CD4-positive, alpha-beta T cell treated with Interleukin-2 at 100 ng/mL for 4 hours (primary cell): Measurements from ENCODE around the gene ZBTB25.

ENCODE experiments used
- DNase-seq: peaks from one replicate; pipeline ENCODE4 v3.0.0-alpha.2; 2020; ENCODE audit warnings: low spot score

Gene ZBTB25

GRCh38 chr14:64475585-64476273 is 27.9 kb downstream of the ZBTB25 start:
- no peak for DNase-seq

- DNase-seq, result no peak
These were observed 28.9 kb downstream of the ZBTB25 start for GRCh38 chr14:64474698-64475097.

DNA sequence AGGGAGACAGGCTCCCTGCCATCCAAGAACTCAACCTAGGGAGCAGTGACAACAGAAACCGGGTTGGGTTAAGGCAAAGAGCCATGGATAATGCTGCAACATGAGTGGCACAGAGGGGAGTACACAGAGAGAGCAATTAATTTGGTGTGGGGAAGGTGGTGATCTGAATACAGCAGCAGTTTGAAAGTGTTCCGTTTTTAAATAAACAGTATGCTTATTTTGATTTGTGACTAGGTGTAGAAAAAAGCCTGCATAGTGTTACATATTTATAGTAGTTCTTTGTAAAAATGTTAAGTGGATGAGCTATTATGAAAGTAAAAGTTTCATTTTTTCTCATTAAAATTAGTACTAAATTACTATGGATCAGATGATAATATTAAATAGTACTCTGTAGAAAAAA is 29.6 kb downstream of the ZBTB25 start:
- DNase-seq, result no peak

DNA sequence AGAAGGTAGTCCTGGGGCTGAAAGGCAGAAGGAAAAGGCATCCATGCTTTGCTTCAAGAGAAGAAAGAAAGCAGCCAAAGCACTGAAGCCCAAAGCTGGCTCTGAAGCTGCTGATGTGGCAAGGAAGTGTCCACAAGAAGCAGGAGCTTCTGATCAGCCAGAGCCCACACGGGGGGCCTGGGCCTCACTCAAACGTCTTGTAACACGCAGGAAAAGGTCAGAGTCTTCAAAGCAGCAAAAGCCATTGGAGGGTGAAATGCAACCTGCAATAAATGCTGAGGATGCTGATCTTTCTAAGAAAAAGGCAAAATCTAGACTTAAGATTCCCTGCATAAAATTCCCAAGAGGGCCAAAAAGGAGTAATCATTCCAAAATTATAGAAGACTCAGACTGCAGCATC is 35.2 kb downstream of the ZBTB25 start:
- no peak for DNase-seq

GRCh38 chr14:64467566-64467965 is 36.1 kb downstream of the ZBTB25 start:
- DNase-seq, result no peak

DNA sequence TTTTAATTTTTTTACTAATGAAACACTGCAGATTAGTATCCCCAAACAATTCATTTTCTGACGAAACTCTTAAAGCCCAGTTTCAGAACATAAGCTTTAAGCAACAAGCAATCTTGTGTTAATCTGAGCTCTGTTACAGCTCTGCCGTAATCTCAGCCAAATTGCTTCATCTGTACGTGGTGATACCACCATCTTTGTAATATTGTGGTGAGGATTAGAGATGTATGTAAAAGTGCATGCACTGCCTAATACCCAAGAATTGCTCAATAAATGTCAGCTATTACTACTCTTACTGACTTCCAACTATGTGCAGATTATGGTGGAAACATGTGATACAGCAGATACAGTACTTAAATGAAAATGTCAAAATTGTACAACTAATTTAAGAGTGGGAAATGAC is 36.5 kb downstream of the ZBTB25 start:
- no peak for DNase-seq

DNA sequence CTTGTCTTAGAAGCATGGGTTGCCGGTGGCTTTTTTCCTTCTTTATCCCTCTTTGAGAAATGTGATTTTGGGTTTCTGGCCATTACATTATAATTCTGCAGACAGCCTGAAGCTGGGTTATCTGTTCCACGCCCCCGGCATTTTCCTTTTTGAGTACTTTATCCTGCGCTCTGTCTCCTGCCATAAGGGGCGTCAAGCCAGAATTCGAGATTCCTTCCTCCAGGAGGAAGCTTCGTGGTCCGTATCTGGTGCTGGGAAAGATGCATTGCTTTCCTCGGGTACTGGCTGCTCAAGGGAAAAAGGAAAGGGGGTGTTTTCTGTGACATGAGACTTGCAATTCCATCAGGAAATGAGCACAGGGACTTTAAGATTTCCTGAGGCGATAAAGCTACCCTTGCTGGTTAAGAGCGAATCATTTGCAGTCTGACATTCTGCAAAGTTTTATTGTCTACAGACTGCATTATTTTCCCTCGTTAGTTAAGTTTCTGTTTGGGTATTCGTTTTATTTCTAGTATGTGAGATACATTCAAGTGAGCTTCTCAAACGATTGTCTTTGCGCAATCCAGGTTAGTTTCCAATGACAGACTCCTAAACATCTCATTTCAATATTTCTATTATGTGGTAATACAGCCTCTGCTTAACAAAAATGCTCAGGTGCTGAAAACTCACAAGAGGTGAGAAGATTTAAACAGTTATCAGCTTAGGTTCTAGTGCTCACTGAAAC is 37.6 kb downstream of the ZBTB25 start:
- DNase-seq, result no peak

DNA sequence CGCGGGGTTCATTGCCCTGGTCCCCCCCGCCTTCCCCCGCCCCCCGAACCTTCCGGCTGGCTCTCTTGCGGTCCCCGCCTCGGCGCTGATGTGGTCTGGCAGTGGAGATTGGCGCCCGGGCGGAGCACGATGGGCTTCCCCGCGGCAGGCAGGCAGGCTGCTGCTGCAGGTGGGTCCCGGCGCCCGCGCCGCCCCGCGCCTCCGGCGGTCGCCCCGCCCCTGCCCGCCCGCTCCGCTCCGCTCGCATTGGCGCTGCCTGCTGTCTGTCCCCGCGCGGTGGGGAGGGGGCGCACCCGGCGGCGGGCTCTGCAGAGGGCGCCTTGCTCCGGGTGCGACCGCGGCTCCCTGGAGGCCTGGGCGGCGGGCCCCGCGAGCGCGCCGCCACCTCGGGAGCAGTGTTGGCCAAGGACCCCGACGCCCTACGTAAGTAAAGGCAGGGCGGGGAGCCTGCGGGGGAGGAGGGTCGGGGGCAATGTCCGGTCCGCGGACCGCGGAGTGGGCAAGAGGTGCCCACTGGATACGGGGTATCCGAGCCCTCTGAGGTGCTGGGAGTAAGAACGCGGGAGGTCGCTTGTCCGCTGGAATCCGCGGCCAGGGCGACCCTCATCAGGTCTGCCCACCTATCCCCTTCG is 38.3 kb downstream of the ZBTB25 start, which contains the start of gene AKAP5:
AKAP5 (plus strand) TSS at position 309 of the 632 bp plus-strand sequence. CDS start 2,896 bp downstream, outside the sequence.
- peak; percentile 56 for DNase-seq

DNA sequence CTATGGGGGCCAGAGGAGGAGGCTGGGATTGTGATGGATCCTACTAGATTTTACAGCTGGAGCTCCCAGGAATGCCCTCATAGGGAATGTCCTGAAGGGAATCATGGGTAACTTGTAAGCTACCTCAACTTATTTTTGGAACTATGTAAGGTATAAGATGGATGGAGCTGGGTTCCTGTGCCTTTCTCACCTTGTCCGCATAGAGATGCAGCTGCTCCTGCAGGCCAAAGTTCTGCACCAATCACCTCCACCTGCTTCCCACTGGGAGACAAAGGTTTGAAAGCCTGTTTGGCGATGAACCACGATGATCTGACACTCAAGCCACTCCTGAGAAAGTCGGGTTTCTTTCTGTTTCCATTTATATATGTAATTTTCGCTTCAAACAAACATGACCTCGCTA is 39.0 kb downstream of the ZBTB25 start:
- no peak for DNase-seq

- no peak for DNase-seq
These were observed 39.8 kb downstream of the ZBTB25 start for GRCh38 chr14:64463873-64464272.

DNA sequence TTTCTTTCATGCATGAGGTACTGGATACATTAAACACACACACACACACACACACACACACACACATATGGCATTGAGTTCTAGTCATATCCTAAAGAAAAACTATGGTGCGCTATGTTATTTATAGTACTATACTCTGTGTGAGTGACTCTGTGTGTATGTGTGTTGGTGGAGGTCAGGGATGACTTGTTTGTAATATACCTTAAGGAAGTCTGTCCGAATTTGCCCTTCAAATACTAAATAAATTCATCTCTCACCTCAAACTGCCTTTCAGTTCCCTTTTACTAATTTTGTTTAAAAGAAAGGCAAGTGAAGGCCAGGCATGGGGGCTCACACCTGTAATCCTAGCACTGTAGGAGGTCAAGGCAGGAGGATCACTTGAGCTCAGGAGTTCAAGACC is 40.4 kb downstream of the ZBTB25 start:
- DNase-seq, result no peak

DNA sequence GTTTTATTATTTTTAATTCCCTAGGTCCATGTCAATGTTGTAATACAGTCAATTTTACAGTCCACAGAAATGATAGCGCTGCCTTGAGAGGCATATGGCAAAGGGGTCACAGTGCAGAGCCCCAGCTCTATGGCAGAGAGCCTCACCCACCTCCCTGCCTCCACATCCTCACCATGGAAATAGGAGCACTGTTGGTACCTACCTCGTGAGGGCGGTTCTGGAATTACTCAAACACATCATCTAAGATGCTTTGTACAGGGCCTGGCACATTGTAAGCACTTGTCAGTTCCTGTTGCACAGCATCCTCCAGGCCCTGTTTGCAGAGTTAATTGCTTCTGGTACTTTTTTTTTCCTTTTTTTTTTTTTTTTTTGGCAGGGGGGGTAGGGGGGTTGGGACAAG is 42.4 kb downstream of the ZBTB25 start:
- DNase-seq, result no peak

- no peak for DNase-seq
These were observed 44.1 kb downstream of the ZBTB25 start for GRCh38 chr14:64459405-64460136.

GRCh38 chr14:64454671-64455070 is 49.0 kb downstream of the ZBTB25 start:
- DNase-seq, result no peak

GRCh38 chr14:64450255-64450654 is 53.4 kb downstream of the ZBTB25 start:
- DNase-seq, result no peak

DNA sequence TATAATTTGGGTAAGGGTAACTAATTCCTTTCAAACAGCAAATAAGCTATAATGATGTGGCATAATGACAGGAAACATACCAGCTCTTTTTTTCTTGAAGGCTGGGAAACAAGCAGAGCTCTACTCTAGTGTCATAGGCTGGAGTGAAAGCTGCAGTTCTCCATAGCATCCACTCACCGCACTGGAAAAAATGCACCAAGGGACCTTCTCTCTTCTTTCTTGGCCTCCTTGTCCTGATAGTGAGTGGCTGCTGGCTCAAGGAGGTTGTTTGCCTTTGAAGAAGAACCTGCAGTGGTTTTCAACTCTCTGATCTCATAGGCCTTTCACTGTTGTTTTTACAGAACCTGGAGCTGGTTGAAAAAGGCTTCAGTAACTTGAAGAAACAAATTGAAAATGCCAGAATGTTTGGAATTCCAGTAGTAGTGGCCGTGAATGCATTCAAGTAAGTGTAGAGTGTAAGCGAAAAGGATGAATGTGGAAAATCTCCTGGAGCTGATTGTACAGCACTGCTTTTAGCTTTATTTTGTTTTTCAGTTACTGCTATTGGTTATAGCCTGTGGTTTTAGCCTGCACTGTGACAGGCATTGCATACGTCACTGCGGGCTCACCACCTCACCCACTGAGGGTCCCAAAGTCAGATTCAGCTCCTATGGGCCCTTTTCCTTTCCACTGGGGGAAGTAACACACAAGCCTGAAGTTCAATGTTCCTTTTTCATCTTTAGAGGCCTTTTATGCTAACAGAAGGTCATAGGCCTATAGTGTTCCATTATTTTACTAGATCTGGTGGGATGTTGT is 55.6 kb downstream of the ZBTB25 start:
- no peak for DNase-seq

DNA sequence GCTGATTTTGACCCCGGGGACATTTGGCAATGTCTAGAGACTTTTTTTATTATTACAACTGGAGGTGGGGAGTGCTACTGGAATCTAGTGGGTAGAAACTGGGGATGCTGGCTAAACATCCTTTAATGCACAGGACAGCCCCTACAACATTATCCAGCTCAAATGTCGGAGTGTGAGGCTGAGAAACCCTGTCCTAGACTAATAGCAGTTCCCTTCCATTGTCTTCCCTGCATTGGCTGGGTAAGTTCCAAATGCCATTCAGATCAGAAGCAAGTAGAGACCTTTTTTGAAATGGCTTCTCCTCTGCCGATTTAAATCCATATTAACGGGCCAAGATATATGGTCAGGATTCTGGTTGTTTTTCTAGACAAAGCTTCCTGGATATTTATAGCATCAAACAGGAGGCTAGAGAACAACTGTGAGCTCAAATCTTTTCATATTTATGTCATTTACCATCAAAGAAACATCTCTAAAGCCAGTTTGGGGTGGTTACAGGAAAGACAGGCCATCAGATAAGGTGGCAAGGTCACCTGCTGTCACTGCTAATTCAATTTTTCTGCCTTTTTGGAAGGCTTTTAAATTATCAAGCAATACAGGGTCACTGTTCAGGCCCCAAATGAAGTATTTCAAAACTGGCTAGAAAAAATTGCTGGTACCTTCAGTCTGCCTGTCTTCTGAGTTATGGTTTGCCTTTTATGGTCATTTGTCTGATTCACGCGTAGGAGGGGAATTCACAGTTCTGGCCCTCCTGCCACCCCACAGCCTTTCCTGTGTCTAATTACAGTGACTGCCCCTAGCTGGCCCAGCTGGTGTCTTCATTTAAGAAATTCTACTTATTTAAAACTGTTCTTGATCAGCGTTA is 58.4 kb downstream of the ZBTB25 start:
- DNase-seq, result peak; percentile 65

GRCh38 chr14:64444140-64444539 is 59.5 kb downstream of the ZBTB25 start:
- DNase-seq, result no peak

DNA sequence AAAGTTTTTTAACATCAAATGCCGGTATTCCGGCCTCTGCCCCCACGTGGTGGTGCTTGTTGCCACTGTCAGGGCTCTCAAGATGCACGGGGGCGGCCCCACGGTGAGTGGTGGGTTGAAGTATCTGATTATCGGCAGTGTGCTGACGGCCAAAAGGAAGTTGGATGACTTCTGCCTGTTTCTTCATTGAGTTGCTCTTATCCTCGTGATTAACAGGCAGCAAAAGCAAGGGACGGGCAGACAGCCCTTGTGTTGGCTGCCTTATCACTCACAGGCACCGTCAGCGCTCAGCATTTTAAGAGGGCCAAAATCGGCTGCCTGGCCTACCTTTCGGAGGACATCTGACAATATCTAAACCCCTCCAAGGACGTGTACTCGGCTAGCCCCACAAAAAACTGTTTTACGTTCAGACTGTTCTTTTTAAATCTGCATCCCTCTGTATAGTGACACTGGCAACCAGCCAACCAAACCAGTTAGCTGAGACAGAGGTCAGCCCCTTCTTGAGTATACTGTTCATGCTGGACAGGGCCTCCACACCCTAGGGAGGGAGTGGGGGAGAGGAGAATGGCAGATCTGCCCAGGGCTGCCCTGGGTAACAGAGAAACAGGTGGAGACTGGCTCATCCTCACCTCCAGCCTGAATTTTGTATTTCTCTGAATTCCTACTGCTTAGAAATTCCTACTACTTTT is 61.2 kb downstream of the ZBTB25 start:
- no peak for DNase-seq

GRCh38 chr14:64440494-64440893 is 63.1 kb downstream of the ZBTB25 start:
- no peak for DNase-seq
